PC-3 (cell line): Measurements from ENCODE around the gene TRIM31. TPM values are rescaled to one million over a fixed set of nuclear protein-coding genes. Genes with fewer than 3 reads are reported as not detected.

Experiments used
- ATAC-seq: fragments of 200-7000 bp; cut with Tn5 transposase; 2 replicates; pipeline ENCODE4 v1.9.1; 2020; ENCODE audit warnings: mild to moderate bottlenecking, moderate library complexity
- BruUV-seq: library from RNA; stranded (reverse); fragments of 400-500 nt; replicated peaks from 2 replicates; lab custom pipeline; 2021; lab: Mats Ljungman, UMichigan
- CTCF ChIA-PET: fragments of 300-600 bp; sonication (Branson Sonifier 250); formaldehyde crosslinking; loops from one replicate; lab custom pipeline; 2022; ENCODE audit warnings: antibody characterized with exemption; lab: Charles Lee
- POLR2A ChIA-PET: fragments of 300-600 bp; sonication (Branson Sonifier 250); formaldehyde crosslinking; loops from one replicate; lab custom pipeline; 2022; ENCODE audit warnings: antibody characterized with exemption; ENCODE audit not compliant: unreplicated experiment; lab: Charles Lee
- DNase-seq: peaks from one replicate; pipeline ENCODE4 v3.0.0-alpha.2; 2015
- H2AFZ ChIP-seq: fragments of 300-600 bp; sonication (generic); 2 replicates; pipeline ENCODE4 v1.6.0; 2016; ENCODE audit warnings: antibody characterized with exemption, low read length
- H3F3A ChIP-seq: fragments of 300-600 bp; sonication (generic); one replicate; pipeline ENCODE4 v1.6.0; 2017; ENCODE audit warnings: antibody characterized with exemption, low read length, control low read depth, mild to moderate bottlenecking; ENCODE audit not compliant: unreplicated experiment
- H3K27ac ChIP-seq: fragments of 300-600 bp; sonication (generic); 2 replicates; pipeline ENCODE4 v1.5.1; 2016; ENCODE audit warnings: mild to moderate bottlenecking, low read length
- H3K27me3 ChIP-seq: fragments of 300-600 bp; sonication (generic); 2 replicates; pipeline ENCODE4 v1.6.1; 2016; ENCODE audit warnings: low read length, mixed read lengths
- H3K36me3 ChIP-seq: fragments of 300-600 bp; sonication (generic); 2 replicates; pipeline ENCODE4 v1.6.1; 2016; ENCODE audit warnings: low read depth, mixed run types, low read length, mixed read lengths
- H3K4me1 ChIP-seq: fragments of 300-600 bp; sonication (generic); 2 replicates; pipeline ENCODE4 v1.5.1; 2016; ENCODE audit warnings: low read length; ENCODE audit not compliant: insufficient read depth
- H3K4me2 ChIP-seq: fragments of 300-600 bp; sonication (generic); 2 replicates; pipeline ENCODE4 v1.6.0; 2016; ENCODE audit warnings: low read length
- H3K4me3 ChIP-seq: fragments of 300-600 bp; sonication (generic); 2 replicates; pipeline ENCODE4 v1.5.1; 2016; ENCODE audit warnings: mild to moderate bottlenecking, low read length, mixed read lengths
- H3K79me2 ChIP-seq: fragments of 300-600 bp; sonication (generic); 2 replicates; pipeline ENCODE4 v1.6.1; 2017; ENCODE audit warnings: low read length, mixed read lengths
- H3K9ac ChIP-seq: fragments of 300-600 bp; sonication (generic); 2 replicates; pipeline ENCODE4 v1.6.0; 2016; ENCODE audit warnings: mild to moderate bottlenecking, low read length
- H3K9me2 ChIP-seq: fragments of 300-600 bp; sonication (generic); replicated peaks from 2 replicates; pipeline ENCODE4 v1.6.1; 2016; ENCODE audit warnings: mixed run types, low read length, mixed read lengths
- H3K9me3 ChIP-seq: fragments of 300-600 bp; sonication (generic); 2 replicates; pipeline ENCODE4 v1.6.1; 2016; ENCODE audit warnings: low read length, mixed read lengths
- H4K20me1 ChIP-seq: fragments of 300-600 bp; sonication (generic); 2 replicates; pipeline ENCODE4 v1.6.1; 2016; ENCODE audit warnings: low read length, mixed read lengths
- CTCF ChIP-seq: fragments of 300-600 bp; sonication (generic); conservative IDR thresholded peaks from 2 replicates; pipeline ENCODE4 v1.5.1; 2017; ENCODE audit warnings: antibody characterized with exemption, low read depth, mild to moderate bottlenecking, low read length
- EZH2 ChIP-seq: fragments of 300-600 bp; sonication (generic); IDR thresholded peaks from one replicate; pipeline ENCODE4 v1.6.1; 2017; ENCODE audit warnings: antibody characterized with exemption, mild to moderate bottlenecking, low read length; ENCODE audit not compliant: unreplicated experiment
- EZH2phosphoT487 ChIP-seq: fragments of 300-600 bp; sonication (generic); IDR thresholded peaks from 2 replicates; pipeline ENCODE4 v1.6.1; 2018; ENCODE audit warnings: mild to moderate bottlenecking, antibody characterized with exemption, low read length, borderline replicate concordance
- intact Hi-C: fragments of 100-400 bp; cut with micrococcal nuclease; formaldehyde crosslinking; loops from 2 replicates; pipeline ENCODE4 v1.9.0; 2023
- total RNA-seq: library from RNA; depleted of rRNA; stranded (reverse); fragments of >200 nt; gene quantifications from 2 replicates; pipeline ENCODE4 v1.2.3, GENCODE V29; 2014

The TRIM31 gene
- total RNA-seq, 1 experiment from 2014 or later, result 0.11 TPM

- H3K4me2 ChIP-seq, result peak overlapping the region; percentile 66
- POLR2A ChIA-PET, result interaction anchor here (0.6 kb wide), 1 partner anchor 88 kb away, joined by 3 read pairs; no protein-coding TSS in a partner anchor
- intact Hi-C loops, result no loop called here
- H4K20me1 ChIP-seq, result no peaks in the 10 kb centered on the region
- ATAC-seq, result peak; percentile 94
- TF ChIP-seq EZH2 (no peak), EZH2phosphoT487 (no peak), CTCF (no peak)
- CTCF ChIA-PET, result no interaction called here
- no peaks in the 10 kb centered on the region for H3K27me3 ChIP-seq
- no TSS peak for BruUV-seq
- no peaks in the 10 kb centered on the region for H3K79me2 ChIP-seq
- peak overlapping the region; percentile 69 for H3K27ac ChIP-seq
- no peaks in the 10 kb centered on the region for H3K9me3 ChIP-seq
- H3K36me3 ChIP-seq, result no peaks in the 10 kb centered on the region
- peaks cover 5% of the 10 kb centered on the region for H3F3A ChIP-seq
- peak overlapping the region; percentile 38 for H3K9ac ChIP-seq
- peak overlapping the region; percentile 8; the same call in 1 of the 2 replicates for H3K4me3 ChIP-seq
- H3K4me1 ChIP-seq, result peaks cover 32% of the 10 kb centered on the region
- H2AFZ ChIP-seq, result no peak overlapping the region
- H3K9me2 ChIP-seq, result no peaks in the 10 kb centered on the region
- peak; percentile 93 for DNase-seq
Measured at GRCh38 chr6:30154709-30155519, 42.0 kb upstream of the TRIM31 start.

GRCh38 chr6:30154061-30154460 is 41.2 kb upstream of the TRIM31 start:
- H3K79me2 ChIP-seq, result no peaks in the 10 kb centered on the region
- no peaks in the 10 kb centered on the region for H3K27me3 ChIP-seq
- ChIA-PET POLR2A (interaction anchor here (0.6 kb wide), 1 partner anchor 88 kb away, joined by 3 read pairs; no protein-coding TSS in a partner anchor), CTCF (no interaction called here)
- peaks cover 32% of the 10 kb centered on the region for H3K4me1 ChIP-seq
- H3K9me3 ChIP-seq, result no peaks in the 10 kb centered on the region
- H3K4me2 ChIP-seq, result peak overlapping the region; percentile 66
- H3K9ac ChIP-seq, result no peak overlapping the region
- H3K36me3 ChIP-seq, result no peaks in the 10 kb centered on the region
- H3K9me2 ChIP-seq, result no peaks in the 10 kb centered on the region
- no peak overlapping the region for H3K4me3 ChIP-seq
- no peak overlapping the region for H2AFZ ChIP-seq
- H3F3A ChIP-seq, result peaks cover 5% of the 10 kb centered on the region
- no peak for TF ChIP-seq CTCF
- TF ChIP-seq EZH2phosphoT487, result no peak
- TF ChIP-seq EZH2, result no peak
- ATAC-seq (no peak), DNase-seq (no peak)
- no TSS peak for BruUV-seq
- H4K20me1 ChIP-seq, result no peaks in the 10 kb centered on the region
- peak overlapping the region; percentile 51 for H3K27ac ChIP-seq
- intact Hi-C loops, result no loop called here
